GM12801 (cell line): ENCODE measurements around the gene A2M.

Experiments used
- TF ChIP-seq, protein P1 (sequence below): IDR thresholded peaks from one replicate; pipeline ENCODE4 v1.5.1; 2011; ENCODE audit warnings: control low read depth; ENCODE audit not compliant: insufficient read length; ENCODE audit errors: extremely low read depth

The A2M gene

GRCh38 chr12:9066755-9067423 is 48.8 kb downstream of the A2M start:
- TF ChIP-seq, protein P1, sequence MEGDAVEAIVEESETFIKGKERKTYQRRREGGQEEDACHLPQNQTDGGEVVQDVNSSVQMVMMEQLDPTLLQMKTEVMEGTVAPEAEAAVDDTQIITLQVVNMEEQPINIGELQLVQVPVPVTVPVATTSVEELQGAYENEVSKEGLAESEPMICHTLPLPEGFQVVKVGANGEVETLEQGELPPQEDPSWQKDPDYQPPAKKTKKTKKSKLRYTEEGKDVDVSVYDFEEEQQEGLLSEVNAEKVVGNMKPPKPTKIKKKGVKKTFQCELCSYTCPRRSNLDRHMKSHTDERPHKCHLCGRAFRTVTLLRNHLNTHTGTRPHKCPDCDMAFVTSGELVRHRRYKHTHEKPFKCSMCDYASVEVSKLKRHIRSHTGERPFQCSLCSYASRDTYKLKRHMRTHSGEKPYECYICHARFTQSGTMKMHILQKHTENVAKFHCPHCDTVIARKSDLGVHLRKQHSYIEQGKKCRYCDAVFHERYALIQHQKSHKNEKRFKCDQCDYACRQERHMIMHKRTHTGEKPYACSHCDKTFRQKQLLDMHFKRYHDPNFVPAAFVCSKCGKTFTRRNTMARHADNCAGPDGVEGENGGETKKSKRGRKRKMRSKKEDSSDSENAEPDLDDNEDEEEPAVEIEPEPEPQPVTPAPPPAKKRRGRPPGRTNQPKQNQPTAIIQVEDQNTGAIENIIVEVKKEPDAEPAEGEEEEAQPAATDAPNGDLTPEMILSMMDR, result no peak

DNA sequence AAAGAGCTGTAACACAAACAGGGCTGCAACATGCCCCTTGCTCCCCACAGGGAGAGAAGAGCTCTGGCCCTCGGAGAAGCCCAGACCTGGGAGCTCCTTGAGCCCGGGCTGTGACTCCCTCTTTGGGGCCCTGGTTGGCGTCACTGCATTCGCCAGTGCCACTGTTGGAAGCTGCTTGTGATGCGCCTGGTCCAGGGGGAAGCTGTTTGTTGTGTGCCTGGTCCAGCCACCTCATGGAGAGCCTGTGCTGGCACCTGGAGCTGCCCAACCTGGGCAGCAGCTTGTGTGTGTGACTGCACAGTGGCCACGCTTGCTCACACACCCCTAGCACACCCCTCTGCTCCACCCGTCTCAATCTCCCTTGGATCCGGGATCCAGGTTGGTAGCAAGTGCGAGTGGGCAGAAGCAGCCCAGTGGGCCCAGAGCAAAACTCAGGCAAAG is 49.5 kb downstream of the A2M start:
- TF ChIP-seq, protein P1, result no peak

DNA sequence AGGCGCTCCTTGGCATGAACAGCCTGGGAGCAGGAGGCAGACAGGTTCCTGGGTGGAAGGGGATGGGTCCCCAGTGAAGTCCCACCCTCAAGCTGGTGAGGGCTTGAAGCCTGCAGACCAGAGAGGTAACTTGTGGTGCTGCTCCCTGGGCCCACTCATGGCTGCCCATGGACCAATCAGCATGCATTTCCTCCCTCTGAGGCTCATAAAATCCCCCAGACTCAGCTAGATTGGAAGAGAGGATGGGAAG is 50.2 kb downstream of the A2M start:
- TF ChIP-seq, protein P1, result no peak

GRCh38 chr12:9064815-9065606 is 50.7 kb downstream of the A2M start:
- TF ChIP-seq, protein P1, result no peak

- TF ChIP-seq, protein P1, result no peak
These were observed 51.4 kb downstream of the A2M start for GRCh38 chr12:9064201-9064814.

GRCh38 chr12:9052610-9053009 is 63.1 kb downstream of the A2M start:
- TF ChIP-seq, protein P1, result no peak

DNA sequence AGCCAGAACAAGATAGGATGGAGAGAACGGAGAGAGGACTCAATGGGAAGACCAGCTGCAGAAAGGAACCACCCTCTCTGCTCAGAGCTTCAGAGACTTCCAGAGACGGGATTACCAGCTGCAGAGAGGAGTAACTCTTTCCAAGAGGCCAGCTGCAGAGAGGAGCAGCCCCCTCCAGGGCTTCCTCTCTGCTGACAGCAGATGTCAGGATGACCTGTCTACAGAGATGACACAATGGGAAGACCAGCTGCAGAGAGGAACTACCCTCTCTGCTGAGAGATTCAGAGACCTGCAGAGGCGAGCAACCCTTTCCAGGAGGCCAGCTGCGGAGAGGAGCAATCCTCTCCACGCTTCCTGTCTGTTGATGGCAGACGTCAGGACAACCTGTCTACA is 64.6 kb downstream of the A2M start:
- TF ChIP-seq, protein P1, result no peak
